Left renal pelvis (tissue), 4 donors: Measurements from ENCODE around the gene ASH1L. TPM values are rescaled to one million over a fixed set of nuclear protein-coding genes. Genes with fewer than 3 reads are reported as not detected.
A peak's percentile ranks its signal among the peaks of the same experiment; 100 is the strongest.
"Not testable (repeated sequence)": the region's sequence is repeated elsewhere in the genome, so short reads cannot be mapped to it uniquely, and the experiment has no call there.

ENCODE experiments used
- DNase-seq, 4 donors: peaks; one replicate each; pipeline ENCODE4 v3.0.0-alpha.2; 2013; ENCODE audit warnings: low read depth in 4 of 4, low spot score in 3 of 4
- polyA plus RNA-seq, 4 donors: library from polyadenylated mRNA; unstranded; fragments of 120-200 nt; gene quantifications; one replicate each; pipeline ENCODE4 v1.2.1, GENCODE V29; 2013; ENCODE audit not compliant: insufficient read length in 4 of 4

ASH1L gene
- polyA plus RNA-seq, 4 donors: 38.3 to 45.5 (median 42.3) TPM

DNA sequence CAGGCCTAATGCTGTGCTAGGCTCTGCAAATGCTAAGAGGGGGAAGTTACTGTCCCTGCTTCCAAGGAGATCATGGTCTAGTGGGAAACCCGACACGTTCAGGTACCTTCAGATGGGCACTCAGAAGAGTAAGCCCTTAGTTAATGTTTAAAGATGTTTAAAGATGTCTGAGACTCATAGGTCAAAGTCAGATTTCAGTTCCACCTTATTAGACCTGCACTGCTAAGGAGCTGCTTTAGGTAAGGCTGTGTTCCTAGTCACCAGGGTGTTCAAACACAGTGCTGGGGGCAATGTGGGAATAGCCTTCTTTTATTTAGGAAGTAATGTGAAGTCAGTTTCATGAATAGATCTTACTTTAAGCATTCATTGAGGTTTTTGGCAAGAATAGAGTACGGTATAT, 245.7 kb downstream of the ASH1L start:
- DNase-seq: no peak

DNA sequence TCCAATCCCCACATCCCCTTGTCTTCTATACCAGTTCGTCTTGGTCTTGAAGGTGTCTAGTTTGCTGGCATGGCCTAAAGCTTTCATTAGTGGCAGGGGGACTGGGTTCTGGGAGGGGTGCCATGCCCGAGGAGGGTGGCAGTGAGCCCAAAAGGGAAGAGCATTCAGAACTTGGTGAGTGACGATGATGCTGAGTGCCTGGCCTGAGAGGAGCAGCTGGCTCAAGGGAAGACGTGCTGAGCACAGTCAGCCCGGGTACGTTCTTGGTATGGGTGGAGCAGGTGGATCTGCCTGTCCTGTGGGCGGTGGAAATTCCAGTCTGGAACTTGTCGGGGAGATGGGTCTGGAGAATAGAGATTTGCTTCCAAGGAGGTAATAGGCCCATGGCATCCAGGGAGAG, 249.3 kb downstream of the ASH1L start:
- no peak for DNase-seq

DNA sequence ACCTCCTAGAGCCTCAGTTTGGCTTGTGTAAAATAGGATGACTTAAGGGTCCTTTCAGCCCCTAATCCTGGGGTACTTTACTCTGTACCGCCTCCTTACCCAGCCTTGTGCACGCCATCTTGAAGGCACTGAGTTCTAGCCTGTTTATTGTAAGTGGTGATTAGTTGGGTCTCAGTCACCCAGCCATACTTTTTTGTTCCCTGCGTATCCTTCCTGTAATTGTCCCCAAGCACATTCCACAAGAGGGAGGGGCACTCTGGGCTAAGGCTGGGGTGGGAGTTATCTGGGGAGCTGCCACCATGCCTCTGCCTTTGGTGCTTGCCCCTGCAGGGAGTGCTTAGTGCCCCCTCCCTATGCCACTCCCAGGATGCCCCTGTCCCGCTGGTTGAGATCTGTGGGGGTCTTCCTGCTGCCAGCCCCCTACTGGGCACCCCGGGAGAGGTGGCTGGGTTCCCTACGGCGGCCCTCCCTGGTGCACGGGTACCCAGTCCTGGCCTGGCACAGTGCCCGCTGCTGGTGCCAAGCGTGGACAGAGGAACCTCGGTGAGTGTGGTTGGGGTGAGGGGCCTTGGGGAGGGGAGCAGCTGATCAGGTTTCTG, 253.1 kb downstream of the ASH1L start:
- DNase-seq: no peak

DNA sequence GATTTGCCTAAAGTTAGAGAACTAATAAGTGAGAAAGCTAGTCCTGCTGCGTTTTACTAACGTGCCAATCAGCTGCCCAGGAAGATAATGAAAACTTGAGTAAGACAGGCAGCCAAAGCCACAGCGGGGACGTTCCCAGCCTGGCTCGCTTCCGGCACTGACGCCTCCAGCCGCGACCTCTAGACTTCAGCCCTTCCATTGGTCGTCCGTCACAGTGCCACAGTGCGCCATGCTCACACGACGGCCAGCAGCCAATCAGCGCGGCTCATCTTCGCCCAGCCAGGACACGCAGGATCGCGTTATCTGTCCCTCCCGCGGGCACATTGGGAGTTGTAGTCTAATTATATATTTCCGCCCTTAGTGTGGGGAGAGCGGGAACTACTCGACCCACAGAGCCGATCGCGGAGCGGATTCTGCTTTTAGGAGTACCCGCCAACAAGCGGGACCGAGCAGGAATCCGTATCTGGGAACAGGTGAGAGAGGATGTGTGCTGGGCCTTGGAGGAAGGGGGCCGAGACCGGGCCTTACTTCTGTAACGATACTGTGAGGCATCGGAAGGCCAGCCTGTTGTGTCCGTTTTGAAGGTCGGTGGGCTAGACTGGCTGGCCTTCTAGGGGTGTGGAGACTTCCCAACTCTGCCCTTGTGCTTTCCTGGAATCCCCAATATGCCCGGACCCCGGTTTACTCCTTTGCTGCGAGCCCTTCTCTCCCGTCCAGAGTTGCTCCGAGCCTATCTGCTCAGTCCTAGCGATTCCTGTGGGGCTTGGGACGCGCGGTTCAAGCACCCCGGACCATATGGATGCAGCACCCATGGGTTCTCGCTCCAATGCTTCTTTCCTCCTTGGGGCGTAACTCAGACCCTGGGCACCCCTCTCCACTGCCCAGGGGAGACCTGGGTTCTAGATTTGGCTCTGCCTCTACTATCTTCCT, 253.8 kb downstream of the ASH1L start, which contains the start of gene FDPS:
Gene FDPS (plus strand): TSS at position 374 of the 930 bp plus-strand sequence. CDS start 924 bp downstream, outside the sequence.
- peak; percentile 93 to 98 (median 95) for DNase-seq

DNA sequence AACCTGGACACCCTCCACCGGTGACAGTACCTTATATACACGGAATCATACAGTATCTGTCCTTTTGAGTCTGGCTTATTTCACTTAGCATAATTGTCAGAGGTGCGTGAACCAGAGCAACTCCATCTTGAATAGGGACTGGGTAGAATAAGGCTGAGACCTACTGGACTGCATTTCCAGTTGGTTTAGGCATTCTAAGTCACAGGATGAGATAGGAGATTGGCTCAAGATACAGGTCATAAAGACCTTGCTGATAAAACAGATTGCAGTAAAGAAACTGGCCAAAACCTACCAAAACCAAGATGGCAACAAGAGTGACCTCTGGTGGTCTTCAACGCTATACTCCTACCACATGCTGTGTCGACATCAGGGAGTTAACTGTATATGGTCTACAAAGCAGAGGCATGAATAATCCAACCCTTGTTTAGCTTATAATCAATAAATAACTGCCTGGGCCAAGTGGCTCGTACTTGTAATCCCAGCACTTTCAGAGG, 255.3 kb downstream of the ASH1L start:
- DNase-seq: no peak

DNA sequence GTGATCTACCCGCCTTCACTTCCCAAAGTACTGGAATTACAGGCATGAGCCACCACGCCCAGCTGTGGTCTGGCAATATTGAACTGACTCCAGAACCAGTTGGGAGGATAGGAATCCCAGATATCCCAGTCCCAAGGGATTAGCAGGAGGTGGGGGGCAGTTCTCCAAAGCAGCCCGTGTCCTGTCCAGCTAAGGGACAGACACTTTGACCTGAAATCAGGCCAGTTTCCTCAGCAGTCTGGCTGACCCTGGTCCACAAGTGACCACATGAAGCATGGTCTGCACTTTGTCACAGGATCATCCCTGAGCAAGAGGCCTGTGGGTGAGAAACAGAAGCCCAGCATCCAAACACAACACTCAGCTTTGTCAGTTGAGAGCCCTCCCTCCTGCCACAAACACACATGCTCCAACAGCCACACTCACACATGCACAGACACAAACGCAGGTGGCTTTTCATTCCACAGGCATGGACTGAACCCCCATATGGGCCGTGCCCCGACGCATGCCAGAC, 256.7 kb downstream of the ASH1L start:
- no peak for DNase-seq

DNA sequence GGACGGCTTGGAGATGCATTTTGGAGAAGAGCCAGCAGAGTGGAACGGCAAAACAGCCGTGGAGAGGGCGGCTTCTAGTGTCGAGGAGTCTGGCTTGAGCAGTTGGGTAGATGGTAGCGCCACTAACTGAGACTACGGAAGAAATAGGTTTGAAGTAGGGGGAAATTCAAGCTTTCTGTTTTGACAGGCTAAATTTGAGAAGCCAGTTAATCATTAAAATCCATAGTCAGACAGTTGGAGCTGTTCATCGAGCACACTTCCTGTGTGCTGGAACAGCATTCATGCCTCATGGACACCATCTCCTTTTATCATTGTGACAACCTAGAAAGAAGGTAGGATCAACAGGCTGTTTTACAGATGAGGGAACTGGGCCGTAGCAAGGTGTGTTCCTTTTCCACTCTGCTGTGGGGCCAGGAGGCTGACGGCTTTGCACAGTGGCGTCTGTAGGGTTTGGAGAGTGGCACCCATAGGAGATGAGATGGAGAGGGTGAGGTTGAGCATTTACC, 258.0 kb downstream of the ASH1L start:
- no peak for DNase-seq

DNA sequence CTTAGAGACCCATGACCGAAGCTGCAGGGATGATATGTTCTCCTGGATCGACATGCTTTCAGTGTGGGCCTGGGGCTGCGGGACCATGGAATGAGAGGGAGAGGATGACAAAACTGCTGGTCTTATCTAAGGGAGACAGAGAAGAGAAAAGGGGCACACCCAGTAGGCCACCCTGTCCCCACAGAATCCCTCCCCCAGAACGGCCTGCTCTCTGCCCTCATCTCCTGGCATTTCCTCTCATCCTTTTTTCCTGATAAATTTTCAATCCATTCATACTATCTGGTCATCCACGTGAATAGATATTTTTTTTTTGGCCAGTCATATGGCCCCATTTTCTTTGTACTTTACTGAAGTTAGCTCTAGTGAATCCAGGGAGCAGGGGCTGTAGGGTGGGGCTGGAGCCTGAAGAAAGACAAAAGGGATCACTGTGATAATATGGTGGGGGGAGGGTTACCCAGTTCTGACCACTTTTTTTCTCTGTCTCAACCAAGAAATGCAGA, 261.2 kb downstream of the ASH1L start, which contains the start of gene PKLR:
Gene PKLR (minus strand): TSS at position 97 of the 500 bp plus-strand sequence. CDS start 43 bp downstream, at position 54.
- no peak for DNase-seq

DNA sequence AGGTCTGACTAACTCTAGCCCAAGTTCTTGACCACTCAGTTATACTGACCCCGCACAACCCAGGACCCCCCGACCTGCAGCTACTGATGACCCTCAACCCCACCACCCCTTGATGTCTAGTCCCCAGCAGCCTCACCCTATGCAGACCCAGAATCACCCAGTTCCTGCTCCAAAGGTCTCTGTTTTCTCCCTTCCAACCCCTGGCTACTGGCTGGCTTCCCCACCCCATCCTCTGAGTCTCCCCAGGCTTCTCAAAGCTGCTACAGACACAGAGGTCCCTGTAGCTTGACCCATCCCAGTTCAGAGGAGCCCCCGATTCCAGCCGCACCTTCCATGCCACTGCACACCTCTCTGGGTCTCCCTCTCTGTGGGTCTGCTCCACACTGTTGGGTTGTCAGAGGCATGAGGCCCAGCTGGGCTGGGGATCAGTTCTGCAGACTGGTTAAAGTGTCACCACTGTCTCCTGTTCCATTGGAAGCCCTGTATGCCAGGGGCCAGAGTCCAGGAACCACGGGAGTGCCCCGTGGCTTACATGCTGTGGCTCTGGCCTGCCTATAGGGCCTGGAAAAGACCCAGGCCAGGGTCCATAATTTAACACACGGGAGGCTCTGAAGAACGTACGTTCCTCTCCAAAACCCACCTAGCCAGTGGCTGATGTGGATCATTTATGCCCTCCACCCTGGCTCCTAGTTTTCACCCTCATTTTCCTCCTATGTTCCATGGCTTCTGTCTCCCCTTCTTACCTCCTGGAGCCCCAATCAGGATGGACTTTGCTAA, 261.9 kb downstream of the ASH1L start:
- DNase-seq: no peak

DNA sequence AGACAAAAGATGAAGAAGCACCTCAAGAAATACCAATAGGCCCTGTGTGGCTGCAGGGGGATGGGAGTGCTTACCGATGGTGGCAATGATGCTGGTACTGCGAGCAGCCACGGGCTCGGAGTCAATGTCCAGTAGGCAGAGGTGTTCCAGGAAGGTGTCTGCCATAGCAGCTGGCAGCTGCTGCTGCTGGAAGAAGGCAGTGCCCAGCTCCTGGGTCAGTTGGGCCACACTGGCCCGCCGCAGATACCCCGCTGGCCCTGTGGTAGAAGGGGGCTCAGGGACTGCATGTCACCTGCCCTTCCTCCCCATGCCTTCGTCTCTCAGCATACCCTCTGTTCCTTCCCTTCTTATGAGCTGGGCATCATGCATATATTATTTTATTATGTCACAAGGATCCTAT, 262.6 kb downstream of the ASH1L start:
- no peak for DNase-seq

DNA sequence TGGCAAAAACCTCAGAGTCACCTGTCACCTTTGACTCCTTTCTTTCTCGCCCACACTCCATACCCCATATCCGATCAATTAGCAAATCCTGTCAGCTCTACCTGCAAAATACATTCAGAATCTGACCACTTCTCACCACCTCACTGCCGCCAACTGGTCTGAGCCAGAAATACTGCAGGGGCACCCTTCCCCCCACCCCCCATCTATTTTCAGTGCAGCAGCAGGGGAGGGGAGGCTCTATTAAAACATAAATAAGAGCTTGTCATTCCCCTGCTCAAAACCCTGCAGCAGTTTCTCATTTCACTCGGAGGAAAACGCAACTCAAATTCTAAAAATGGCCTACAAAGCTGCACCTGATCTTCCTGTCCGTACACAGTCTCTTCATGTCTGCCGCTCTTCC, 265.2 kb downstream of the ASH1L start:
- DNase-seq: no peak

DNA sequence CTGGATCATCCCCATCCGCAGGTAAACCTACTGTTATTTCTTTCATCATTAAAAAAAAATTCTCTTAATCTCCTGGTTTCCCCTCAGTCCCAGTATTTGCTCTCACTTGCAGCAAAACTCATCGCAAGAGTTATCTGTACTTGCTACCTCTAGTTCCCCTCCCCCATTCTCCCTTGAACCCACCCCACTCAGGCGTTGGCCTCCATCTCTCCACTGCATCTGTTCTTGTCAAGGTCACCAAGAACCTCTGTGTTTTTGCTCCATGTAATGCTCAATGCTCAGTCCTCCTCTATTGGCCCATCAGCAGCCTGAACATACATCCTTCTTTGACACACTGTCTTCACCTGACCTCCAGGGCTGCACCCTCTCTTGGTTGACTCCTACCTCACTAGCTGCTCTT, 265.9 kb downstream of the ASH1L start:
- no peak for DNase-seq

DNA sequence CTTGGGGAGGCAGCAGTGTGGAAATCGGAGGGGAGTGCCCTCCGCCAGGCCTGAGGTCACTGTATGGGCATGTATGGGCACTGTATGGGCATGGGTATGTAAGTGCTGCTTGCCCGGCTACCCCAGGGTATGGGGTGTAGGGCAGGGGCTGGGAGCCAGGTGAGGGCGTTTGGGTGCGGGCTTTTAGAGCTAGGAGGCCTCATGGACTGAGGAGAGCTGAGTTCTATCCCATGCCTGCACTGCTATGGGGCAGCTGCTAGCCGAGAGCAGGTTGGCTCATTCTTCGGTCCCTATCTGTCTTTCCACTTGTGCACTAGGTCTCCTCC, 266.7 kb downstream of the ASH1L start:
- no peak for DNase-seq

DNA sequence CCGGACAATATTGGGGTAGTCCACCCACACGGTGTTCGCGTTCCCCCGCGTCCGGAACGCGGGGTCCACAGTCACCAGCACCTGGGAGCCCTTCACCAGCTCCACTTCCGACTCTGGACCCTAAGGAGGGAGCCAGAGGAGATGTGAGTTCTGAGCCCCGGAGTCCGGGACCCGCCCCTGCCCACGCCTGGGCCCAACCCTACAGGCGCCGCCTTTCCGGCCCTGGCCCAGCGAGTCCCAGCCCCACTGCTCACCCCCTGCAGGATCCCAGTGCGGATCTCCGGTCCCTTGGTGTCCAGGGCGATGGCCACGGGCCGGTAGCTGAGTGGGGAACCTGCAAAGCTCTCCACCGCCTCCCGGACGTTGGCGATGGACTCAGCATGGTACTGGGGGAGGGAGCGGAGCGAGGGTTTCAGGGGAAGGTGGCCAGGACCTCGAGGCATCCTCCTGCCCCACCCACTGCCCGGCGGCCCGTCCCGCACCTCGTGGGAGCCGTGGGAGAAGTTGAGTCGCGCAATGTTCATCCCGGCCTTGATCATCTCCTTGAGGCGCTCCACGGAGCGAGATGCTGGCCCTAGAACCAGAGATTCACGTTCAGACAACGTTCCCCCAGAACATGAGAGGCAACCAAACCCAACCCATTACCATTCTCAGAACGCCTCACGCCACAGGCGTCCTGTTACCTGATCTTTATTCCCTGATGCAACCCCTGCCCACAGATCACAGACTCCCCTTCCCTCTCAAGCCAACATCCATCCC, 267.2 kb downstream of the ASH1L start:
- DNase-seq: no peak

DNA sequence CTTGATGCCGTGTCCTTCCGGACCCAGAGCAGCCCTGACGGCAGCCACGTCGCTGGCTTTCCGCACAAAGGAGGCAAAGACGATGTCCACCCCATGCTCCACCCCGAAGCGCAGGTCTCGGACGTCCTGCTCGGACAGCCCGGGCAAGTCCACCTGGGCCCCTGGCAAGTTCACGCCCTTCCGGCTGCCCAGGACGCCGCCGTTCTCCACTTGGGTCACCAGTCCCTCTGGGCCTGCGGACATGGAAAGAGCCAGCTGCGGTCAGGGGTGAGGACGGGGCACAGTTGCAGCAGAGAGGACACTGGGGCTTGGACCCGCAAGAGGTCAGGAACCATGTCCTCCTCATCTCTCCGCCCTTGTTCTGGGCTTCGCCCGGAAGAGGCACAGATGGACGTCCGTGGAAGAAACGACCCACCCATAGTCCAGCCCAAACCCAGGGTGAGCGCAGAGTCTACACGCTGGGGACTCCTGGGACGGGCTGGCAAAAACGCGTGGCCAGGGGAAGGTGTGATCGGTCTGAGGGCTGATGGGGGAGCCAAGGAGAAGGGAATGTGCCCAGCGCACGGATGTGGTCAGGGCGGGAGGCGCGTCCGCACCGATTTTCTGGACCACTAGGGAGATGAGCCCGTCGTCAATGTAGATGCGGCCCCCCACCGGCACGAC, 268.0 kb downstream of the ASH1L start:
- DNase-seq: no peak

DNA sequence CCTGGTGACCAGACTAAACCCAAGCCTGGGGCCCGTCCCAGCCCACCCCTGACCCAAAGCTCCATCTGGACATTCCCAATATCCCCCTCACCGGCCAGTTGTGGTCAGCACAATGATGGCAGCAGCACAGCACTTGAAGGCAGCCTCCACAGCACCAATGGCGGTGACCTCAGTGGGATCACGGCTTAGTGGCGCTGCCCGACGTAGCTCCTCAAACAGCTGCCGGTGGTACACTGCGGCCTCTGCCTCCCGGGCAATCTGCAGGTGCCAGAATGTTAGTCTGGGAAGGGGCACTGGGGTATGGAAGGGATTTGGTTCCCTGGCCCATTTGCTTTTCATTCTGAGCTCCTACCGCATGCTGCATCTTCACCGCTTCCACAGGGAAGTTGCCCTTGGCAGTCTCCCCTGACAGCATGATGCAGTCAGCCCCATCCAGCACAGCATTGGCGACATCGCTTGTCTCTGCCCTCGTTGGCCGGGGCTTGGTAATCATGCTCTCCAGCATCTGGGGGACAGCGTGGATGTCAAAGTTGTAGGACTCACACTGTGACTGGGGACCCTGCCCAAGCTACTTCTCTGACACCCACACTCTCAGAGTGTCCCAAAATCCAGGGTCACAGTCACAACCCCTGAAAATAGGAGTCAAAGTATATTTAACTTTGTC, 269.4 kb downstream of the ASH1L start:
- DNase-seq: no peak

DNA sequence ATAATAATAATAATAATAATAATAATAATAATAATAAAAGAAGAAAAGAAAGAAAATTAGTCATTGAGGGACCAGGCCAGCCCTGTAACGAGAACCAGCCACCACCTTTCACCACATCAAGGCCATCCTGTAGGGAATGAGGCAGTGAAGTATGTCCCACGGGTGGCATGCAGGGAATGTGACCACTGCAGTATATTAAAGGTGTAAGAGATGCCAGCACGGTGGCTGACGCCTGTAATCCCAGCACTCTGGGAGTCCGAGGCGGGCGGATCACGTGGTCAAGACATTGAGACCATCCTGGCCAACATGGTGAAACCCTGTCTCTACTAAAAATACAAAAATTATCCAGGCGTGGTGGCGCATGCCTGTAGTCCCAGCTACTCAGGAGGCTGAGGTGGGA, 271.6 kb downstream of the ASH1L start:
- not testable (repeated sequence) for DNase-seq

DNA sequence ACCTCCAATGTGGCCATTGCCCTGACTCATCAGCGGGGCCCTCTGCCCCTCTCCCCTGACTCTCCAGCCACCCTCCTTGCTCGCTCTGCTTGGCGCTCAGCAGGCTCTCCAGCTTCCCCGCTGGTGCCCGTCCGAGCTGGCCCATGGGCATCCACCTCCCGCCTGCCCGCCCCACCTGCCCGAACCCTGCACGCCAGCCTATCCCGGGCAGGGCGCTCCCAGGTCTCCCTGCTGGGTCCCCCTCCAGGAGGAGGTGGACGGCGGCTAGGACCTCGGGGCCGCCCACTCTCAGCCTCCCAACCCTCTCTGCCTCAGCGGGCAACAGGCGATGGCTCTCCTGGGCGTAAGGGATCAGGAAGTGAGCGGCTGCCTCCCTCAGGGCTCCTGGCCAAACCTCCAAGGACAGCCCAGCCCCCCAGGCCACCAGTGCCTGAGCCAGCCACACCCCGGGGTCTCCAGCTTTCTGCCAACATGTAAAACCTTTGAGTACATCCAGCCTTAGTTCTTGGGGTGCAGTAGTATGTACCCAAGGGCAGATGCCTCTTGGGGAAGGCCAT, 274.5 kb downstream of the ASH1L start:
- no peak for DNase-seq
